Thyroid gland (tissue), 4 donors: Measurements from ENCODE around the gene PLEKHN1. TPM values are rescaled to one million over a fixed set of nuclear protein-coding genes. Genes with fewer than 3 reads are reported as not detected.
A peak's percentile ranks its signal among the peaks of the same experiment; 100 is the strongest.

Experiments
- DNase-seq, 2 donors: peaks; one replicate each; pipeline ENCODE4 v3.0.0-alpha.2; 2019
- H3K27ac ChIP-seq, 3 donors: fragments of 200-600 bp; sonication (generic); 1 replicate in 2 of 3; 2 replicates in 1 of 3; pipeline ENCODE4 v1.5.1; 2016 to 2019; ENCODE audit warnings: mild to moderate bottlenecking in 1 of 3, moderate library complexity in 1 of 3
- H3K27me3 ChIP-seq: fragments of 200-600 bp; sonication (generic); one replicate; pipeline ENCODE4 v1.5.1; 2019
- H3K36me3 ChIP-seq, 2 donors: fragments of 200-600 bp; sonication (generic); one replicate each; pipeline ENCODE4 v1.5.1; 2016 to 2019
- H3K4me1 ChIP-seq, 2 donors: fragments of 200-600 bp; sonication (generic); one replicate each; pipeline ENCODE4 v1.5.1; 2017 to 2019
- H3K4me3 ChIP-seq, 3 donors: fragments of 200-600 bp; sonication (generic); replicated peaks in 1 of 3; 1 replicate in 2 of 3; 2 replicates in 1 of 3; pipeline ENCODE4 v1.5.1; 2016; ENCODE audit warnings: mild to moderate bottlenecking in 1 of 3
- H3K9me3 ChIP-seq: fragments of 200-600 bp; sonication (generic); one replicate; pipeline ENCODE4 v1.5.1; 2017
- POLR2A ChIP-seq, 2 donors: fragments of 450-650 bp; IDR thresholded peaks; one replicate each; pipeline ENCODE4 v1.6.1; 2017; ENCODE audit warnings: antibody characterized with exemption in 2 of 2, mild to moderate bottlenecking in 2 of 2, moderate library complexity in 1 of 2
- WGBS, 2 donors: methylation state at CpG; one replicate each; pipeline ENCODE4 v1.1.5; 2017; 5-methylcytosine and 5-hydroxymethylcytosine counted together
- intact Hi-C: fragments of 100-400 bp; cut with DNase I; formaldehyde crosslinking; loops from one replicate; pipeline ENCODE4 v1.15.1; 2023
- total RNA-seq, 4 donors: library from RNA; depleted of rRNA; stranded (reverse); fragments of >200 nt; gene quantifications; one replicate each; pipeline ENCODE4 v1.2.3, GENCODE V29; 2016
- TF ChIP-seq, protein P1 (sequence below), 6 experiments: fragments of 200-600 bp in 3 of 6; fragments of 450-650 bp in 3 of 6; sonication (generic) in 3 of 6; IDR thresholded peaks; one replicate each; pipeline ENCODE4 v1.5.1; 2016 to 2019; ENCODE audit warnings: antibody characterized with exemption in 6 of 6, mild to moderate bottlenecking in 2 of 6, inconsistent platforms in 1 of 6, moderate library complexity in 1 of 6

The PLEKHN1 gene
- total RNA-seq, 4 donors from 2014 or later: 0.25 to 0.27 TPM; not detected in 2

- Histone ChIP-seq H3K4me3 (peak within 1 kb of the TSS; percentile 38 to 73 (median 54)), H3K4me1 (peaks cover 20 to 37% of the 10 kb centered on the region in 2 donors), H3K27me3 (no peaks in the 10 kb centered on the region), H3K27ac (peak within 1 kb of the TSS; percentile 94 to 97 (median 95)), H3K9me3 (no peaks in the 10 kb centered on the region), H3K36me3 (no peaks in the 10 kb centered on the region)
- TF ChIP-seq, protein P1, sequence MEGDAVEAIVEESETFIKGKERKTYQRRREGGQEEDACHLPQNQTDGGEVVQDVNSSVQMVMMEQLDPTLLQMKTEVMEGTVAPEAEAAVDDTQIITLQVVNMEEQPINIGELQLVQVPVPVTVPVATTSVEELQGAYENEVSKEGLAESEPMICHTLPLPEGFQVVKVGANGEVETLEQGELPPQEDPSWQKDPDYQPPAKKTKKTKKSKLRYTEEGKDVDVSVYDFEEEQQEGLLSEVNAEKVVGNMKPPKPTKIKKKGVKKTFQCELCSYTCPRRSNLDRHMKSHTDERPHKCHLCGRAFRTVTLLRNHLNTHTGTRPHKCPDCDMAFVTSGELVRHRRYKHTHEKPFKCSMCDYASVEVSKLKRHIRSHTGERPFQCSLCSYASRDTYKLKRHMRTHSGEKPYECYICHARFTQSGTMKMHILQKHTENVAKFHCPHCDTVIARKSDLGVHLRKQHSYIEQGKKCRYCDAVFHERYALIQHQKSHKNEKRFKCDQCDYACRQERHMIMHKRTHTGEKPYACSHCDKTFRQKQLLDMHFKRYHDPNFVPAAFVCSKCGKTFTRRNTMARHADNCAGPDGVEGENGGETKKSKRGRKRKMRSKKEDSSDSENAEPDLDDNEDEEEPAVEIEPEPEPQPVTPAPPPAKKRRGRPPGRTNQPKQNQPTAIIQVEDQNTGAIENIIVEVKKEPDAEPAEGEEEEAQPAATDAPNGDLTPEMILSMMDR (IDR thresholded peaks at IDR 0.05): no peak
- TF ChIP-seq POLR2A (IDR thresholded peaks at IDR 0.05): peak; percentile 45 to 84
- intact Hi-C loops: no loop called here
- DNase-seq: peak; percentile 86 to 88
- WGBS, 2 donors: 0 to 20% methylated on average over 2 to 8 of the region's 95 CpGs
These were observed 33.6 kb downstream of the PLEKHN1 start, which contains the start of gene HES4 for GRCh38 chr1:999725-1000356. TSS of gene HES4 (minus strand) at chr1:1000097. CDS start at chr1:999973, 124 bp downstream.

- Histone ChIP-seq H3K36me3 (no peaks in the 10 kb centered on the region), H3K4me1 (peaks cover 26 to 44% of the 10 kb centered on the region in 2 donors), H3K27ac (peak overlapping the region; percentile 94 to 97 (median 95)), H3K9me3 (no peaks in the 10 kb centered on the region), H3K27me3 (no peaks in the 10 kb centered on the region), H3K4me3 (peak overlapping the region; percentile 38 to 73 (median 54))
- intact Hi-C loops: no loop called here
- TF ChIP-seq, protein P1 (IDR thresholded peaks at IDR 0.05): peak in 2 of 6 experiments; percentile 3 to 33
- peak; percentile 13 to 26 for TF ChIP-seq POLR2A (IDR thresholded peaks at IDR 0.05)
- DNase-seq: peak; percentile 61 to 63
- 2 to 20% methylated on average over 1 to 9 of the region's 75 CpGs for WGBS, 2 donors
These were observed 34.2 kb downstream of the PLEKHN1 start for GRCh38 chr1:1000357-1001056.

- no peaks in the 10 kb centered on the region for H3K27me3 ChIP-seq
- H3K27ac ChIP-seq: peak overlapping the region; percentile 40 to 97 (median 94)
- intact Hi-C loops: no loop called here
- peaks cover 31 to 51% of the 10 kb centered on the region in 2 donors for H3K4me1 ChIP-seq
- WGBS, 2 donors: 0 to 4% methylated on average over 10 to 26 of the region's 58 CpGs
- TF ChIP-seq, protein P1 (IDR thresholded peaks at IDR 0.05): no peak
- no peak for TF ChIP-seq POLR2A (IDR thresholded peaks at IDR 0.05)
- DNase-seq: no peak
- H3K9me3 ChIP-seq: no peaks in the 10 kb centered on the region
- H3K4me3 ChIP-seq: peak overlapping the region; percentile 4 to 73 (median 54)
- H3K36me3 ChIP-seq: no peaks in the 10 kb centered on the region
These were observed 34.9 kb downstream of the PLEKHN1 start for GRCh38 chr1:1001057-1001783.

DNA sequence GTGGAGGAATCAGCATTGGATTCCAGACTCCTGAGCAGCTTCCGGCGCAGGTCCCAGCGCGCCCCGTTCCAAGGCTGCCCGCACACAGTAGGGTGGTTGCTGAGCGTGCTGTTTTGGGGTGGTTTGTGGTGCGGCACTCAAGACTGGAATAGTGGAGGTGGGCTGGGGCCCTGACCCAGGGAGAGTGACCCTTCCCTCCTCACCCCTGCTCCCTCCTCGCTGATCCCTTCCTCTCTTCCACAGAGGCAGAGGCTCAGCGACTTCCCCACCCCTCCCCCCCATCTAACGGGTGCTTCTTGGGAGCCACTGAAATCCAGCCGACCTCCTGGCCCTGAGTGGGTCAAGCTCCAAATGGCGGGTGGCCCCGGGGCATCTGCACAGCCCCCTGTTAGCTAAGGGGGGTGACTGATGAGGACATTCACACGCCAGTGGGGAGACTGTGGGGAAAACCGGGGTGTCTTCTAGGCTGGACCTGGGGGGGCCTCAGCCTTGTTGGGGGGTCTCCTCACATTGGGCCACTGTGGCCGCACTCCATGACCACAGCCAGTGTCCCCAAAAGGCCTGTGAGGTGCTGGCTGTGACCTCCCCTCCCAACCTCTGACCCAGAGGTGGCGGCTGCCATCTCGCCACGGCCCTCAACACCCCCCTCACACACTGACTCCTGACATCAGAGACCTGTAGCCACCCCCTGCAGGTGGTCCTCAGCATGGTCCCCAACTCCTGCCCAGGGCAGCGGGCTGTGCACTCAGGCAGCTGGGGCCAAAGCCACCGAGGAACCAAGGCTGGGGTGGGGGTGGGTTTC lies 37.5 kb downstream of the PLEKHN1 start:
- WGBS, 2 donors: 83 to 84% methylated on average over 14 of the region's 22 CpGs

More for the DNA sequence above, 37.5 kb downstream of the PLEKHN1 start:
- H3K4me1 ChIP-seq: peaks cover 31 to 44% of the 10 kb centered on the region in 2 donors
- peak overlapping the region in 1 of 3 donors; percentile 44 for H3K27ac ChIP-seq
- H3K27me3 ChIP-seq: no peaks in the 10 kb centered on the region
- no peak for DNase-seq
- H3K36me3 ChIP-seq: no peaks in the 10 kb centered on the region
- no peaks in the 10 kb centered on the region for H3K9me3 ChIP-seq
- TF ChIP-seq, protein P1 (IDR thresholded peaks at IDR 0.05): no peak
- no peak for TF ChIP-seq POLR2A (IDR thresholded peaks at IDR 0.05)
- no peak overlapping the region for H3K4me3 ChIP-seq
- intact Hi-C loops: no loop called here
